Bronchial epithelial cell (primary cell): ENCODE data around the gene MED22. TPM values are rescaled to one million over a fixed set of nuclear protein-coding genes. Genes with fewer than 3 reads are reported as not detected.
"Not testable (repeated sequence)": the region's sequence is repeated elsewhere in the genome, so short reads cannot be mapped to it uniquely, and the experiment has no call there.

Experiments
- DNase-seq: peaks from one replicate; pipeline ENCODE4 v3.0.0-alpha.2; 2010; ENCODE audit warnings: low read depth
- FAIRE-seq: peaks from 2 replicates; lab custom pipeline; 2011; peaks lifted over from hg19 to GRCh38; lab: Jason Lieb, UNC
- H3K27me3 ChIP-seq: 2 replicates; pipeline ENCODE4 v1.5.1; 2011; ENCODE audit warnings: low read length; ENCODE audit not compliant: control insufficient read depth, insufficient read depth
- H3K36me3 ChIP-seq: 2 replicates; pipeline ENCODE4 v1.5.1; 2011; ENCODE audit warnings: low read length; ENCODE audit not compliant: control insufficient read depth, insufficient read depth
- H3K4me3 ChIP-seq: 2 replicates; pipeline ENCODE4 v1.5.1; 2011; ENCODE audit warnings: mild to moderate bottlenecking, low read depth, low read length, control low read depth
- total RNA-seq: library from RNA; depleted of rRNA; stranded (reverse); fragments of >200 nt; gene quantifications from 2 replicates; pipeline ENCODE4 v1.2.1, GENCODE V29; 2014
- TF ChIP-seq, protein P1 (sequence below): IDR thresholded peaks from 2 replicates; pipeline ENCODE4 v1.5.1; 2011; ENCODE audit warnings: mild to moderate bottlenecking, moderate library complexity, low read length, control low read depth, inconsistent platforms; ENCODE audit not compliant: insufficient read depth, severe bottlenecking

Gene MED22
- total RNA-seq, result 17.5 and 21.3 TPM in 2 replicates

GRCh38 chr9:133347985-133348717, at the start of gene MED22, which contains the start of gene RPL7A:
Gene MED22 (minus strand): TSS chr9:133348131. CDS start chr9:133346662, 1,469 bp downstream.
Gene RPL7A (plus strand): TSS chr9:133348218. CDS start chr9:133348244, 26 bp downstream.
- DNase-seq (peak; percentile 91), FAIRE-seq (no peak)
- H3K27me3 ChIP-seq, result no peaks in the 10 kb centered on the region
- peak within 1 kb of the TSS; percentile 62 for H3K4me3 ChIP-seq
- TF ChIP-seq, protein P1, sequence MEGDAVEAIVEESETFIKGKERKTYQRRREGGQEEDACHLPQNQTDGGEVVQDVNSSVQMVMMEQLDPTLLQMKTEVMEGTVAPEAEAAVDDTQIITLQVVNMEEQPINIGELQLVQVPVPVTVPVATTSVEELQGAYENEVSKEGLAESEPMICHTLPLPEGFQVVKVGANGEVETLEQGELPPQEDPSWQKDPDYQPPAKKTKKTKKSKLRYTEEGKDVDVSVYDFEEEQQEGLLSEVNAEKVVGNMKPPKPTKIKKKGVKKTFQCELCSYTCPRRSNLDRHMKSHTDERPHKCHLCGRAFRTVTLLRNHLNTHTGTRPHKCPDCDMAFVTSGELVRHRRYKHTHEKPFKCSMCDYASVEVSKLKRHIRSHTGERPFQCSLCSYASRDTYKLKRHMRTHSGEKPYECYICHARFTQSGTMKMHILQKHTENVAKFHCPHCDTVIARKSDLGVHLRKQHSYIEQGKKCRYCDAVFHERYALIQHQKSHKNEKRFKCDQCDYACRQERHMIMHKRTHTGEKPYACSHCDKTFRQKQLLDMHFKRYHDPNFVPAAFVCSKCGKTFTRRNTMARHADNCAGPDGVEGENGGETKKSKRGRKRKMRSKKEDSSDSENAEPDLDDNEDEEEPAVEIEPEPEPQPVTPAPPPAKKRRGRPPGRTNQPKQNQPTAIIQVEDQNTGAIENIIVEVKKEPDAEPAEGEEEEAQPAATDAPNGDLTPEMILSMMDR, result peak; percentile 1
- H3K36me3 ChIP-seq, result peaks cover 41% of the 10 kb centered on the region

DNA sequence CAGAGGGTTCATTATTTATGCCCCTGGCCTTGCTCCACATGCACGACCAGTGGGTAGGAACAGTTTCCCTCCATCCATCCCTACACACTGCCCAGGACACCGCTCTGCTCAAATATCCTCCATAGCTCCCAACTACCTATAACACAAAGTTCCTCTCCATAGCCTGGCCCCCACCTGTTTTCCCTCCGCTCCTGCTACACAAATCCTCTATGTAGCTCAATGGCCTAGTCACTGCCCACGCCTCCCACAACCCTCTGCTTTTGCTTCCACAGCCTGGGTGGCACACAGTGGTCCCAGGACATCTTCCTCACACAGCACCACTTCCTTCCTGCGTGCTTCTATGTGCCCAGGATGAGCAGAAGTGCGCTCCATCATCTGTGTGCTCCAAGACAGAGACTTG, 49.4 kb upstream of the MED22 start:
- FAIRE-seq (no peak), DNase-seq (no peak)
- no peaks in the 10 kb centered on the region for H3K36me3 ChIP-seq
- TF ChIP-seq, protein P1, result no peak
- H3K27me3 ChIP-seq, result peaks cover 2% of the 10 kb centered on the region
- H3K4me3 ChIP-seq, result no peak overlapping the region

GRCh38 chr9:133396952-133397351, 49.0 kb upstream of the MED22 start:
- peaks cover 2% of the 10 kb centered on the region for H3K27me3 ChIP-seq
- FAIRE-seq, result no peak

GRCh38 chr9:133394687-133395271, 46.8 kb upstream of the MED22 start:
- TF ChIP-seq, protein P1, result peak; percentile 16
- no peak overlapping the region for H3K4me3 ChIP-seq
- peaks cover 2% of the 10 kb centered on the region for H3K27me3 ChIP-seq
- no peaks in the 10 kb centered on the region for H3K36me3 ChIP-seq
- DNase-seq, result no peak
- FAIRE-seq, result no peak

More at GRCh38 chr9:133396952-133397351, 49.0 kb upstream of the MED22 start:
- Histone ChIP-seq H3K36me3 (no peaks in the 10 kb centered on the region), H3K4me3 (no peak overlapping the region)
- DNase-seq, result no peak
- TF ChIP-seq, protein P1, result peak; percentile 52

DNA sequence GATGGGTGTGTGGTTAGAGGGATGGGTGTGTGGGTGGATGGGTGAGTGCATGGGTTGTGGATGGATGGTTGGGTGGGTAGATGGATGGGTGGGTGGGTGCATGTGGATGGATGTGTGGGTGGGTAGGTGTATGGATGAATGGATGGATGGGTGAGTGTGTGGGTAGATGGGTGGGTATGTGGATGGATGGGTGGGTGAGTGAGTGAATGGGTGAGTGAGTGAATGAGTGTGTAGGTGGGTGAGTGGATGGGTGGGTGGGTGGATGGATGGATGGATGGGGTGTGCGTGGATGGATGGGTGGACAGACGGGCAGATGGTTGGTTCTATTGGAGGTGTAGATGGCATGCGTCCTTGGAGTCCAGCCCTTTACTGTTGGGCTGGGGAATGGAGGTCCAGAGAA, 45.5 kb upstream of the MED22 start:
- no peak for DNase-seq
- FAIRE-seq, result no peak
- TF ChIP-seq, protein P1, result no peak
- Histone ChIP-seq H3K36me3 (no peaks in the 10 kb centered on the region), H3K4me3 (no peak overlapping the region), H3K27me3 (peaks cover 2% of the 10 kb centered on the region)

DNA sequence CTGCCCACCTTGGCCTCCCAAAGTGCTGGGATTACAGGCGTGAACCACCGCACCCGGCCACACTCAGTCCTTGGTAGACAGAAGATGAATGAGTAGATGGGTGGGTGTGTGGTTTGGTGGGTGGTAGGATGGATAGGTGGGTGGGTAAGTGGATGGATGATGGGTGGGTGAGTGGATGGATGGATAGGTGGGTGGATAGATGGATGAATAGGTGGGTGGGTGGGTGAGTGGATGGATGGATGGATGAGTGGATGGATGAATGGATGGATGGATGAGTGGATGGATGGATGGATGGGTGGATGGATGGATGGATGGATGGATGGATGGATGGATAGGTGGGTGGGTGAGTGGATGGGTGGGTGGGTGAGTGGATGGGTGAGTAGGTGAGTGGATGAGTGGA, 44.4 kb upstream of the MED22 start:
- H3K36me3 ChIP-seq, H3K4me3 ChIP-seq, DNase-seq, FAIRE-seq, H3K27me3 ChIP-seq: not testable (repeated sequence)

- FAIRE-seq, H3K36me3 ChIP-seq, H3K27me3 ChIP-seq, DNase-seq, H3K4me3 ChIP-seq: not testable (repeated sequence)
Measured at GRCh38 chr9:133391449-133391848, 43.5 kb upstream of the MED22 start.
